HepG2 (cell line): ENCODE results near the gene GPR158.

Source experiments
- CEBPG ChIP-seq: IDR thresholded peaks from 2 replicates; pipeline ENCODE4 v1.6.1; 2016
- CREM ChIP-seq, 2 experiments: sonication (generic) in 1 of 2; formaldehyde crosslinking in 1 of 2; IDR thresholded peaks; 2 replicates each; pipeline versions ENCODE4 v1.4.0 to v1.6.1; 2016 to 2020; ENCODE audit warnings: antibody characterized with exemption in 1 of 2, mild to moderate bottlenecking in 1 of 2, missing genetic modification reagents in 1 of 2
- FOXC1 ChIP-seq: sonication (generic); formaldehyde crosslinking; IDR thresholded peaks from 2 replicates; pipeline ENCODE4 v1.8.0; 2022; ENCODE audit warnings: mild to moderate bottlenecking, missing genetic modification reagents, borderline replicate concordance
- GMEB1 ChIP-seq: sonication (generic); formaldehyde crosslinking; IDR thresholded peaks from 2 replicates; pipeline ENCODE4 v1.5.1; 2020; ENCODE audit warnings: missing genetic modification reagents, mild to moderate bottlenecking, borderline replicate concordance
- NFATC3 ChIP-seq: sonication (generic); formaldehyde crosslinking; IDR thresholded peaks from 2 replicates; pipeline ENCODE4 v1.5.1; 2020; ENCODE audit warnings: mild to moderate bottlenecking, missing genetic modification reagents
- ZBTB7A ChIP-seq: sonication (generic); formaldehyde crosslinking; IDR thresholded peaks from 2 replicates; pipeline ENCODE4 v1.8.0; 2022; ENCODE audit warnings: mild to moderate bottlenecking, missing genetic modification reagents
- ZNF446 ChIP-seq: sonication (generic); formaldehyde crosslinking; IDR thresholded peaks from 2 replicates; pipeline ENCODE4 v1.5.0; 2020; ENCODE audit warnings: mild to moderate bottlenecking, missing genetic modification reagents

- TF ChIP-seq ZBTB7A (no peak), ZNF446 (CRISPR knock-in tag) (no peak), FOXC1 (no peak), CEBPG (CRISPR knock-in tag) (no peak), GMEB1 (CRISPR knock-in tag) (no peak), CREM (IDR thresholded peaks at IDR 0.05) (no peak), CREM (CRISPR knock-in tag; IDR thresholded peaks at IDR 0.05) (no peak), NFATC3 (no peak)
Measured at GRCh38 chr10:25357269-25357668, 182.5 kb downstream of the GPR158 start.
